K562 (cell line): ENCODE results near the gene PRKAR2B. TPM values are rescaled to one million over a fixed set of nuclear protein-coding genes. Genes with fewer than 3 reads are reported as not detected.

Experiments used
- CTBP1 ChIP-seq: fragments of 450-650 bp; IDR thresholded peaks from 2 replicates; pipeline ENCODE4 v1.6.1; 2016; ENCODE audit warnings: borderline replicate concordance
- DPF2 ChIP-seq: fragments of 450-650 bp; IDR thresholded peaks from 2 replicates; pipeline ENCODE4 v1.6.1; 2016
- ELF2 ChIP-seq: fragments of 250-450 bp; sonication (Bioruptor Pico); IDR thresholded peaks from 2 replicates; pipeline ENCODE4 v1.5.0; 2021; ENCODE audit warnings: mild to moderate bottlenecking
- HMBOX1 ChIP-seq: sonication (generic); IDR thresholded peaks from 2 replicates; pipeline ENCODE4 v1.6.1; 2016
- KDM1A ChIP-seq, 2 experiments: fragments of 450-650 bp; IDR thresholded peaks; 2 replicates each; pipeline ENCODE4 v1.6.1; 2016; ENCODE audit warnings: mild to moderate bottlenecking in 2 of 2
- LEF1 ChIP-seq: fragments of 450-650 bp; IDR thresholded peaks from 2 replicates; pipeline ENCODE4 v1.6.1; 2016; ENCODE audit warnings: mild to moderate bottlenecking
- NCOA1 ChIP-seq: fragments of 450-650 bp; IDR thresholded peaks from 2 replicates; pipeline ENCODE4 v1.6.1; 2016; ENCODE audit warnings: low read depth
- NR4A1 ChIP-seq, 2 experiments: fragments of 250-450 bp in 1 of 2; fragments of 450-650 bp in 1 of 2; sonication (Bioruptor Pico) in 1 of 2; IDR thresholded peaks; 2 replicates each; pipeline versions ENCODE4 v1.4.0 to v1.6.1; 2016 to 2020; ENCODE audit warnings: mild to moderate bottlenecking in 2 of 2, missing compliant biosample characterization in 1 of 2, missing genetic modification characterization in 1 of 2, moderate library complexity in 1 of 2
- POLR2B ChIP-seq: fragments of 450-650 bp; IDR thresholded peaks from 2 replicates; pipeline ENCODE4 v1.6.1; 2018; ENCODE audit warnings: low read depth; ENCODE audit not compliant: partially characterized antibody
- POLR3G ChIP-seq: IDR thresholded peaks from 2 replicates; pipeline ENCODE4 v1.6.1; 2011; ENCODE audit not compliant: insufficient read length, insufficient replicate concordance; ENCODE audit errors: extremely low read depth
- PURB ChIP-seq: sonication (generic); formaldehyde crosslinking; IDR thresholded peaks from 2 replicates; pipeline ENCODE4 v1.9.0; 2021; ENCODE audit warnings: low read depth, mild to moderate bottlenecking, missing genetic modification reagents
- SMARCA4 ChIP-seq: fragments of 450-650 bp; IDR thresholded peaks from 2 replicates; pipeline ENCODE4 v1.6.1; 2016
- XRCC3 ChIP-seq: fragments of 450-650 bp; IDR thresholded peaks from 2 replicates; pipeline ENCODE4 v1.6.1; 2017; ENCODE audit warnings: mild to moderate bottlenecking, moderate library complexity
- ZBTB1 ChIP-seq: sonication (generic); formaldehyde crosslinking; IDR thresholded peaks from 2 replicates; pipeline ENCODE4 v1.8.1; 2023; ENCODE audit warnings: missing genetic modification reagents, low read depth, mild to moderate bottlenecking, borderline replicate concordance
- ZBTB2 ChIP-seq: fragments of 450-650 bp; IDR thresholded peaks from 2 replicates; pipeline ENCODE4 v1.6.1; 2016; ENCODE audit warnings: antibody characterized with exemption
- ZEB2 ChIP-seq: fragments of 450-650 bp; IDR thresholded peaks from 2 replicates; pipeline ENCODE4 v1.6.1; 2016
- ZNF347 ChIP-seq: fragments of 450-650 bp; formaldehyde crosslinking; IDR thresholded peaks from 2 replicates; pipeline ENCODE4 v1.4.0; 2020; ENCODE audit warnings: low read depth, mild to moderate bottlenecking, moderate library complexity
- ZNF609 ChIP-seq: sonication (generic); formaldehyde crosslinking; IDR thresholded peaks from 2 replicates; pipeline ENCODE4 v1.8.1; 2023; ENCODE audit warnings: missing genetic modification reagents, mild to moderate bottlenecking, borderline replicate concordance
- polyA plus RNA-seq, 8 experiments: library from polyadenylated mRNA; depleted of rRNA in 4 of 8; stranded (reverse) in 5 of 8; unstranded in 3 of 8; fragments of >200 nt; fragmentation: Nextera tagmentation in 2 of 8; fragmentation: Illumina TruSeq in 1 of 8; extraction: Ambion mirVana in 2 of 8; extraction: Trizol in 1 of 8; gene quantifications; 2 replicates each; pipeline versions ENCODE4 v1.2.1 to v1.2.3, GENCODE V29; 2011 to 2014; ENCODE audit warnings: inconsistent platforms in 1 of 8, missing spikeins in 1 of 8
- total RNA-seq, 7 experiments: library from RNA; depleted of rRNA in 6 of 7; stranded (reverse); fragments of >200 nt in 6 of 7; fragmentation: Illumina TruSeq in 2 of 7; extraction: Trizol in 2 of 7; gene quantifications; 2 replicates each; pipeline versions ENCODE4 v1.2.1 to v1.2.3, GENCODE V29; 2011 to 2021; ENCODE audit warnings: low replicate concordance in 1 of 7
- TF ChIP-seq, protein P1 (sequence below): IDR thresholded peaks from 2 replicates; pipeline ENCODE4 v1.6.1; 2014; ENCODE audit warnings: antibody characterized with exemption

Gene PRKAR2B
- total and polyA plus RNA-seq, 9 of the 15 experiments (the other 6 are each of a cell fraction or from before 2014, with no cell fraction given): 59.0 to 173 (median 129) TPM

- no peak for TF ChIP-seq ZNF609 (CRISPR knock-in tag)
- peak; percentile 63; the same call in 1 of the 2 replicates for TF ChIP-seq ZEB2
- no peak for TF ChIP-seq NR4A1 (CRISPR knock-in tag; IDR thresholded peaks at IDR 0.05)
- TF ChIP-seq NR4A1 (tag; IDR thresholded peaks at IDR 0.05): no peak
- TF ChIP-seq ZBTB2: peak; percentile 47; the same call in 1 of the 2 replicates
- TF ChIP-seq XRCC3: no peak
- no peak for TF ChIP-seq POLR3G
- TF ChIP-seq HMBOX1: peak; percentile 99
- TF ChIP-seq SMARCA4: peak; percentile 68
- no peak for TF ChIP-seq NCOA1
- TF ChIP-seq, protein P1, sequence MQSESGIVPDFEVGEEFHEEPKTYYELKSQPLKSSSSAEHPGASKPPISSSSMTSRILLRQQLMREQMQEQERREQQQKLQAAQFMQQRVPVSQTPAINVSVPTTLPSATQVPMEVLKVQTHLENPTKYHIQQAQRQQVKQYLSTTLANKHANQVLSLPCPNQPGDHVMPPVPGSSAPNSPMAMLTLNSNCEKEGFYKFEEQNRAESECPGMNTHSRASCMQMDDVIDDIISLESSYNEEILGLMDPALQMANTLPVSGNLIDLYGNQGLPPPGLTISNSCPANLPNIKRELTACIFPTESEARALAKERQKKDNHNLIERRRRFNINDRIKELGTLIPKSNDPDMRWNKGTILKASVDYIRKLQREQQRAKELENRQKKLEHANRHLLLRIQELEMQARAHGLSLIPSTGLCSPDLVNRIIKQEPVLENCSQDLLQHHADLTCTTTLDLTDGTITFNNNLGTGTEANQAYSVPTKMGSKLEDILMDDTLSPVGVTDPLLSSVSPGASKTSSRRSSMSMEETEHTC: no peak
- TF ChIP-seq ZNF347 (CRISPR knock-in tag): no peak
- TF ChIP-seq PURB (CRISPR knock-in tag): no peak
- TF ChIP-seq ZBTB1 (CRISPR knock-in tag): no peak
- peak; percentile 63; the same call in 1 of the 2 replicates for TF ChIP-seq DPF2
- TF ChIP-seq CTBP1: peak; percentile 39; the same call in 1 of the 2 replicates
- TF ChIP-seq KDM1A (IDR thresholded peaks at IDR 0.05): peak in 1 of 2 experiments; percentile 44; a peak in 1 of 4 replicates
- no peak for TF ChIP-seq LEF1
- TF ChIP-seq ELF2: peak; percentile 23; the same call in 1 of the 2 replicates
- TF ChIP-seq POLR2B: no peak
Measured at GRCh38 chr7:107039199-107039900, 5.2 kb upstream of the PRKAR2B start (continued).
